SK-N-SH (cell line): Measurements from ENCODE around the gene ZC3HAV1L. TPM values are rescaled to one million over a fixed set of nuclear protein-coding genes. Genes with fewer than 3 reads are reported as not detected.
A peak's percentile ranks its signal among the peaks of the same experiment; 100 is the strongest.

Experiments used
- CTCF ChIA-PET: fragments of 300-600, 350-600 bp; formaldehyde crosslinking; extraction: SDS; loops from one replicate; lab custom pipeline; 2021; lab: Yijun Ruan, JAX
- POLR2A ChIA-PET: fragments of 350-600 bp; sonication (Branson Sonifier 250); formaldehyde crosslinking; extraction: SDS; loops from one replicate; lab custom pipeline; 2020; ENCODE audit warnings: antibody characterized with exemption, inconsistent platforms; lab: Yijun Ruan, JAX
- DNase-seq: peaks from one replicate; pipeline ENCODE4 v3.0.0; 2012
- H2AFZ ChIP-seq: fragments of 200-600 bp; sonication (generic); 2 replicates; pipeline ENCODE4 v1.8.1; 2016; ENCODE audit warnings: antibody characterized with exemption, mild to moderate bottlenecking, low read depth
- H3F3A ChIP-seq: fragments of 200-600 bp; sonication (generic); replicated peaks from 2 replicates; pipeline ENCODE3; 2016; ENCODE audit warnings: antibody characterized with exemption, mild to moderate bottlenecking; ENCODE audit not compliant: insufficient read depth
- H3K27ac ChIP-seq, 2 experiments: fragments of 200-500 bp in 1 of 2; fragments of 200-600 bp in 1 of 2; sonication (Bioruptor generic) in 1 of 2; sonication (generic), shearing (Covaris generic) in 1 of 2; 2 replicates each; pipeline versions ENCODE4 v1.5.1 to v1.6.1; 2014 to 2016; ENCODE audit warnings: low read depth in 2 of 2, inconsistent platforms in 1 of 2, low read length in 1 of 2, mild to moderate bottlenecking in 1 of 2, mixed read lengths in 1 of 2
- H3K27me3 ChIP-seq: fragments of 200-600 bp; sonication (generic), shearing (Covaris generic); 2 replicates; pipeline ENCODE4 v1.6.1; 2016; ENCODE audit warnings: mixed run types; ENCODE audit not compliant: insufficient read depth
- H3K36me3 ChIP-seq, 2 experiments: fragments of 200-500 bp in 1 of 2; fragments of 200-600 bp in 1 of 2; sonication (Bioruptor generic) in 1 of 2; sonication (generic) in 1 of 2; replicated peaks in 1 of 2; 2 replicates each; pipeline versions ENCODE3 to v1.5.1; 2014 to 2016; ENCODE audit warnings: low read length in 1 of 2, mild to moderate bottlenecking in 1 of 2; ENCODE audit not compliant: insufficient read depth in 2 of 2, control insufficient read depth in 1 of 2
- H3K4me1 ChIP-seq, 2 experiments: fragments of 200-500 bp in 1 of 2; fragments of 200-600 bp in 1 of 2; sonication (Bioruptor generic) in 1 of 2; sonication (generic), shearing (Covaris generic) in 1 of 2; 2 replicates each; pipeline versions ENCODE4 v1.5.1 to v1.6.1; 2014 to 2016; ENCODE audit warnings: low read depth in 1 of 2, low read length in 1 of 2, mixed run types in 1 of 2; ENCODE audit not compliant: insufficient read depth in 2 of 2, control insufficient read depth in 1 of 2
- H3K4me2 ChIP-seq: fragments of 200-600 bp; sonication (generic), shearing (Covaris generic); 2 replicates; pipeline ENCODE4 v1.6.1; 2017; ENCODE audit warnings: mixed run types
- H3K4me3 ChIP-seq, 2 experiments: fragments of 200-500 bp in 1 of 2; fragments of 200-600 bp in 1 of 2; sonication (Bioruptor generic) in 1 of 2; sonication (generic), shearing (Covaris generic) in 1 of 2; 2 replicates each; pipeline versions ENCODE4 v1.5.1 to v1.8.1; 2014 to 2016; ENCODE audit warnings: low read depth in 2 of 2, inconsistent platforms in 1 of 2, low read length in 1 of 2, mild to moderate bottlenecking in 1 of 2, mixed read lengths in 1 of 2, moderate library complexity in 1 of 2
- H3K79me2 ChIP-seq: fragments of 200-600 bp; sonication (generic); 2 replicates; pipeline ENCODE4 v1.8.1; 2017; ENCODE audit warnings: mild to moderate bottlenecking; ENCODE audit not compliant: insufficient read depth
- H3K9ac ChIP-seq: fragments of 200-600 bp; sonication (generic); 2 replicates; pipeline ENCODE4 v1.6.1; 2017; ENCODE audit warnings: mixed run types
- H3K9me2 ChIP-seq: fragments of 200-600 bp; sonication (generic); 2 replicates; pipeline ENCODE4 v1.6.1; 2017; ENCODE audit warnings: mixed run types
- H3K9me3 ChIP-seq: fragments of 200-600 bp; sonication (generic); 2 replicates; pipeline ENCODE4 v1.6.1; 2017; ENCODE audit warnings: mixed run types, mild to moderate bottlenecking, moderate library complexity
- H4K20me1 ChIP-seq: fragments of 200-600 bp; sonication (generic); 2 replicates; pipeline ENCODE4 v1.6.1; 2017; ENCODE audit warnings: mild to moderate bottlenecking, mixed run types; ENCODE audit not compliant: insufficient read depth
- ELF1 ChIP-seq: IDR thresholded peaks from 2 replicates; pipeline ENCODE4 v1.4.0; 2012
- EP300 ChIP-seq, 2 experiments: IDR thresholded peaks; 2 replicates each; pipeline versions ENCODE4 v1.4.0 to v1.6.1; 2012; ENCODE audit warnings: borderline replicate concordance in 1 of 2, low read depth in 1 of 2, low read length in 1 of 2
- EZH2phosphoT487 ChIP-seq: fragments of 200-600 bp; sonication (generic); IDR thresholded peaks from 2 replicates; pipeline ENCODE4 v1.6.1; 2017; ENCODE audit warnings: low read depth, mixed run types, mild to moderate bottlenecking, antibody characterized with exemption, moderate library complexity, borderline replicate concordance
- FOSL2 ChIP-seq: IDR thresholded peaks from 2 replicates; pipeline ENCODE4 v1.4.0; 2012; ENCODE audit warnings: low read depth, mild to moderate bottlenecking, moderate library complexity, borderline replicate concordance
- FOXM1 ChIP-seq: IDR thresholded peaks from 2 replicates; pipeline ENCODE4 v1.4.0; 2012; ENCODE audit warnings: low read depth, mild to moderate bottlenecking
- GABPA ChIP-seq: IDR thresholded peaks from 2 replicates; pipeline ENCODE4 v1.4.0; 2012; ENCODE audit warnings: low read depth, mild to moderate bottlenecking
- JUND ChIP-seq: IDR thresholded peaks from 2 replicates; pipeline ENCODE4 v1.4.0; 2012
- MEF2A ChIP-seq: IDR thresholded peaks from 2 replicates; pipeline ENCODE4 v1.4.0; 2012; ENCODE audit warnings: low read depth, borderline replicate concordance
- NFIC ChIP-seq: IDR thresholded peaks from 2 replicates; pipeline ENCODE4 v1.4.0; 2012; ENCODE audit warnings: borderline replicate concordance
- NRF1 ChIP-seq: IDR thresholded peaks from 2 replicates; pipeline ENCODE4 v1.6.1; 2012; ENCODE audit warnings: low read depth, mild to moderate bottlenecking, low read length
- POLR2AphosphoS5 ChIP-seq: IDR thresholded peaks from 2 replicates; pipeline ENCODE4 v1.6.1; 2012; ENCODE audit warnings: low read depth, low read length
- RAD21 ChIP-seq: IDR thresholded peaks from 2 replicates; pipeline ENCODE4 v1.6.1; 2012; ENCODE audit warnings: mild to moderate bottlenecking, low read length
- RXRA ChIP-seq: IDR thresholded peaks from 2 replicates; pipeline ENCODE4 v1.4.0; 2012; ENCODE audit warnings: low read depth, mild to moderate bottlenecking, borderline replicate concordance
- SMC3 ChIP-seq: IDR thresholded peaks from 2 replicates; pipeline ENCODE4 v1.6.1; 2012; ENCODE audit warnings: low read depth, low read length, improper control_type of control experiment
- TAF1 ChIP-seq: IDR thresholded peaks from 2 replicates; pipeline ENCODE4 v1.6.1; 2012; ENCODE audit warnings: low read depth, mild to moderate bottlenecking, low read length, moderate library complexity, borderline replicate concordance
- TCF12 ChIP-seq: IDR thresholded peaks from 2 replicates; pipeline ENCODE4 v1.4.0; 2012
- TEAD4 ChIP-seq: IDR thresholded peaks from 2 replicates; pipeline ENCODE4 v1.4.0; 2012; ENCODE audit warnings: mild to moderate bottlenecking, borderline replicate concordance; ENCODE audit not compliant: insufficient read depth
- YY1 ChIP-seq: IDR thresholded peaks from 2 replicates; pipeline ENCODE4 v1.4.0; 2012; ENCODE audit warnings: low read depth, mild to moderate bottlenecking
- WGBS: methylation state at CpG from one replicate; pipeline ENCODE4 v1.1.6; 2017; ENCODE audit warnings: low lambda C conversion rate; 5-methylcytosine and 5-hydroxymethylcytosine counted together
- polyA plus RNA-seq, 3 experiments: library from polyadenylated mRNA; depleted of rRNA; stranded (reverse); fragments of >200 nt; gene quantifications; 2 replicates each; pipeline ENCODE4 v1.2.3, GENCODE V29; 2012
- TF ChIP-seq, protein P1 (sequence below): fragments of 150-350 bp; IDR thresholded peaks from 2 replicates; pipeline ENCODE4 v1.6.1; 2016; ENCODE audit warnings: mild to moderate bottlenecking, low read depth, low read length
- TF ChIP-seq, protein P2 (sequence below): fragments of 150-350 bp; IDR thresholded peaks from 2 replicates; pipeline ENCODE4 v1.6.1; 2017; ENCODE audit warnings: antibody characterized with exemption, low read length, low read depth, borderline replicate concordance
- TF ChIP-seq, protein P3 (sequence below): IDR thresholded peaks from 2 replicates; pipeline ENCODE4 v1.4.0; 2012; ENCODE audit warnings: low read depth
- TF ChIP-seq, protein P4 (sequence below): IDR thresholded peaks from 2 replicates; pipeline ENCODE4 v1.6.1; 2012; ENCODE audit warnings: mild to moderate bottlenecking, low read depth, low read length, moderate library complexity
- TF ChIP-seq, protein P5 (sequence below): IDR thresholded peaks from 2 replicates; pipeline ENCODE4 v1.4.0; 2012; ENCODE audit warnings: low read depth, borderline replicate concordance
- TF ChIP-seq, protein P6 (sequence below): fragments of 200-600 bp; sonication (generic); IDR thresholded peaks from 2 replicates; pipeline ENCODE4 v1.6.1; 2017; ENCODE audit warnings: antibody characterized with exemption, mild to moderate bottlenecking, moderate library complexity

Gene ZC3HAV1L
- polyA plus RNA-seq, 1 of the 3 experiments (the other 2 are of a cell fraction), result 9.7 TPM

DNA sequence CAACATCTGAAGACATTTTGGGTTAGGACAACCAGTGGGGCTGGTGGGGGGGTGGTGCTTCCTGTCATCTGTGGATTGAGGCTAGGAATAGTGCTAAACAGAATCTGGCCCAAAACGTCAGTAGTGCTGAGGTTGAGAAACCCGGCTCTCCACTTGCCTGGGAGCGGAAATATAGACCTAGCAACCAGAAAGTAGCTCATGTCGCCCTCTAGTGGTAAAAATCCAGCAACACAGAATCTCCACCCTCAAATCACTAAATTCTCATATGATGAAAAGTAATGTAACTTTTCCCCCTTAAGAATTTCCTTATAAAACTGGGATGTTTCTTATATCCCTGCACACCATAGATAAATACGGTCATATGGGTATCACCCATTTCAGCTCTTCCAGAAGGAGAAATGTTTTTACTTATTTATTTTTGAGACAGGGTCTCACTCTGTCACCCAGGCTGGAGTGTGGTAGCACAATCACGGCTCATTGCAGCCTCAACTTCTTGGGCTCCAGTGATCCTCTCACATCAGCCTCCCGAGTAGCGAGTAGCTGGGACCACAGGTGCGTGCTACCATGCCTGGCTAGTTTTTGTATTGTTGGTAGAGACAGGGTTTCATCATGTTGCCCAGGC, 39.3 kb upstream of the ZC3HAV1L start:
- no peaks in the 10 kb centered on the region for H3K79me2 ChIP-seq
- WGBS, result 17% methylated on average over 9 of the region's 9 CpGs
- TF ChIP-seq JUND, result no peak
- no peak for TF ChIP-seq TAF1
- TF ChIP-seq ELF1, result no peak; the same call in 1 of the 2 replicates
- peak; percentile 83 for TF ChIP-seq SMC3
- TF ChIP-seq POLR2AphosphoS5, result no peak
- TF ChIP-seq, protein P1, sequence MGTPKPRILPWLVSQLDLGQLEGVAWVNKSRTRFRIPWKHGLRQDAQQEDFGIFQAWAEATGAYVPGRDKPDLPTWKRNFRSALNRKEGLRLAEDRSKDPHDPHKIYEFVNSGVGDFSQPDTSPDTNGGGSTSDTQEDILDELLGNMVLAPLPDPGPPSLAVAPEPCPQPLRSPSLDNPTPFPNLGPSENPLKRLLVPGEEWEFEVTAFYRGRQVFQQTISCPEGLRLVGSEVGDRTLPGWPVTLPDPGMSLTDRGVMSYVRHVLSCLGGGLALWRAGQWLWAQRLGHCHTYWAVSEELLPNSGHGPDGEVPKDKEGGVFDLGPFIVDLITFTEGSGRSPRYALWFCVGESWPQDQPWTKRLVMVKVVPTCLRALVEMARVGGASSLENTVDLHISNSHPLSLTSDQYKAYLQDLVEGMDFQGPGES, result no peak
- no peak for TF ChIP-seq GABPA
- no peak for TF ChIP-seq FOSL2
- no peak for TF ChIP-seq MEF2A
- no peak for TF ChIP-seq EZH2phosphoT487
- peak; percentile 97 for TF ChIP-seq RAD21
- TF ChIP-seq YY1, result no peak
- no peak for TF ChIP-seq NFIC
- TF ChIP-seq, protein P2, sequence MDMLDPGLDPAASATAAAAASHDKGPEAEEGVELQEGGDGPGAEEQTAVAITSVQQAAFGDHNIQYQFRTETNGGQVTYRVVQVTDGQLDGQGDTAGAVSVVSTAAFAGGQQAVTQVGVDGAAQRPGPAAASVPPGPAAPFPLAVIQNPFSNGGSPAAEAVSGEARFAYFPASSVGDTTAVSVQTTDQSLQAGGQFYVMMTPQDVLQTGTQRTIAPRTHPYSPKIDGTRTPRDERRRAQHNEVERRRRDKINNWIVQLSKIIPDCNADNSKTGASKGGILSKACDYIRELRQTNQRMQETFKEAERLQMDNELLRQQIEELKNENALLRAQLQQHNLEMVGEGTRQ, result no peak; the same call in 1 of the 2 replicates
- no peak for TF ChIP-seq TCF12
- TF ChIP-seq FOXM1, result no peak
- TF ChIP-seq NRF1, result no peak
- TF ChIP-seq, protein P3, sequence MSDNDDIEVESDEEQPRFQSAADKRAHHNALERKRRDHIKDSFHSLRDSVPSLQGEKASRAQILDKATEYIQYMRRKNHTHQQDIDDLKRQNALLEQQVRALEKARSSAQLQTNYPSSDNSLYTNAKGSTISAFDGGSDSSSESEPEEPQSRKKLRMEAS, result no peak
- TF ChIP-seq, protein P4, sequence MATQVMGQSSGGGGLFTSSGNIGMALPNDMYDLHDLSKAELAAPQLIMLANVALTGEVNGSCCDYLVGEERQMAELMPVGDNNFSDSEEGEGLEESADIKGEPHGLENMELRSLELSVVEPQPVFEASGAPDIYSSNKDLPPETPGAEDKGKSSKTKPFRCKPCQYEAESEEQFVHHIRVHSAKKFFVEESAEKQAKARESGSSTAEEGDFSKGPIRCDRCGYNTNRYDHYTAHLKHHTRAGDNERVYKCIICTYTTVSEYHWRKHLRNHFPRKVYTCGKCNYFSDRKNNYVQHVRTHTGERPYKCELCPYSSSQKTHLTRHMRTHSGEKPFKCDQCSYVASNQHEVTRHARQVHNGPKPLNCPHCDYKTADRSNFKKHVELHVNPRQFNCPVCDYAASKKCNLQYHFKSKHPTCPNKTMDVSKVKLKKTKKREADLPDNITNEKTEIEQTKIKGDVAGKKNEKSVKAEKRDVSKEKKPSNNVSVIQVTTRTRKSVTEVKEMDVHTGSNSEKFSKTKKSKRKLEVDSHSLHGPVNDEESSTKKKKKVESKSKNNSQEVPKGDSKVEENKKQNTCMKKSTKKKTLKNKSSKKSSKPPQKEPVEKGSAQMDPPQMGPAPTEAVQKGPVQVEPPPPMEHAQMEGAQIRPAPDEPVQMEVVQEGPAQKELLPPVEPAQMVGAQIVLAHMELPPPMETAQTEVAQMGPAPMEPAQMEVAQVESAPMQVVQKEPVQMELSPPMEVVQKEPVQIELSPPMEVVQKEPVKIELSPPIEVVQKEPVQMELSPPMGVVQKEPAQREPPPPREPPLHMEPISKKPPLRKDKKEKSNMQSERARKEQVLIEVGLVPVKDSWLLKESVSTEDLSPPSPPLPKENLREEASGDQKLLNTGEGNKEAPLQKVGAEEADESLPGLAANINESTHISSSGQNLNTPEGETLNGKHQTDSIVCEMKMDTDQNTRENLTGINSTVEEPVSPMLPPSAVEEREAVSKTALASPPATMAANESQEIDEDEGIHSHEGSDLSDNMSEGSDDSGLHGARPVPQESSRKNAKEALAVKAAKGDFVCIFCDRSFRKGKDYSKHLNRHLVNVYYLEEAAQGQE, result no peak
- no peak for TF ChIP-seq RXRA
- TF ChIP-seq, protein P5, sequence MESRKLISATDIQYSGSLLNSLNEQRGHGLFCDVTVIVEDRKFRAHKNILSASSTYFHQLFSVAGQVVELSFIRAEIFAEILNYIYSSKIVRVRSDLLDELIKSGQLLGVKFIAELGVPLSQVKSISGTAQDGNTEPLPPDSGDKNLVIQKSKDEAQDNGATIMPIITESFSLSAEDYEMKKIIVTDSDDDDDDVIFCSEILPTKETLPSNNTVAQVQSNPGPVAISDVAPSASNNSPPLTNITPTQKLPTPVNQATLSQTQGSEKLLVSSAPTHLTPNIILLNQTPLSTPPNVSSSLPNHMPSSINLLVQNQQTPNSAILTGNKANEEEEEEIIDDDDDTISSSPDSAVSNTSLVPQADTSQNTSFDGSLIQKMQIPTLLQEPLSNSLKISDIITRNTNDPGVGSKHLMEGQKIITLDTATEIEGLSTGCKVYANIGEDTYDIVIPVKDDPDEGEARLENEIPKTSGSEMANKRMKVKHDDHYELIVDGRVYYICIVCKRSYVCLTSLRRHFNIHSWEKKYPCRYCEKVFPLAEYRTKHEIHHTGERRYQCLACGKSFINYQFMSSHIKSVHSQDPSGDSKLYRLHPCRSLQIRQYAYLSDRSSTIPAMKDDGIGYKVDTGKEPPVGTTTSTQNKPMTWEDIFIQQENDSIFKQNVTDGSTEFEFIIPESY, result no peak
- TF ChIP-seq, protein P6, sequence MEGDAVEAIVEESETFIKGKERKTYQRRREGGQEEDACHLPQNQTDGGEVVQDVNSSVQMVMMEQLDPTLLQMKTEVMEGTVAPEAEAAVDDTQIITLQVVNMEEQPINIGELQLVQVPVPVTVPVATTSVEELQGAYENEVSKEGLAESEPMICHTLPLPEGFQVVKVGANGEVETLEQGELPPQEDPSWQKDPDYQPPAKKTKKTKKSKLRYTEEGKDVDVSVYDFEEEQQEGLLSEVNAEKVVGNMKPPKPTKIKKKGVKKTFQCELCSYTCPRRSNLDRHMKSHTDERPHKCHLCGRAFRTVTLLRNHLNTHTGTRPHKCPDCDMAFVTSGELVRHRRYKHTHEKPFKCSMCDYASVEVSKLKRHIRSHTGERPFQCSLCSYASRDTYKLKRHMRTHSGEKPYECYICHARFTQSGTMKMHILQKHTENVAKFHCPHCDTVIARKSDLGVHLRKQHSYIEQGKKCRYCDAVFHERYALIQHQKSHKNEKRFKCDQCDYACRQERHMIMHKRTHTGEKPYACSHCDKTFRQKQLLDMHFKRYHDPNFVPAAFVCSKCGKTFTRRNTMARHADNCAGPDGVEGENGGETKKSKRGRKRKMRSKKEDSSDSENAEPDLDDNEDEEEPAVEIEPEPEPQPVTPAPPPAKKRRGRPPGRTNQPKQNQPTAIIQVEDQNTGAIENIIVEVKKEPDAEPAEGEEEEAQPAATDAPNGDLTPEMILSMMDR, result peak; percentile 99
- TF ChIP-seq TEAD4, result peak; percentile 76
- no peak for TF ChIP-seq EP300 (IDR thresholded peaks at IDR 0.05; ENCODE audit: borderline replicate concordance in 1 of 2, low read depth in 1 of 2, low read length in 1 of 2)

More for the DNA sequence above, 39.3 kb upstream of the ZC3HAV1L start:
- H3K27ac ChIP-seq, result peak overlapping the region; percentile 23 to 52; a peak in 2 of 4 replicates
- H2AFZ ChIP-seq, result 0 out of 2 replicates have a peak overlapping the region, but pooled peaks have one; percentile 71
- DNase-seq, result peak; percentile 84
- H3F3A ChIP-seq, result peaks cover 9% of the 10 kb centered on the region
- H3K9me2 ChIP-seq, result no peaks in the 10 kb centered on the region
- no peaks in the 10 kb centered on the region for H3K27me3 ChIP-seq
- ChIA-PET POLR2A (interaction anchor here (0.6 kb wide), 1 partner anchor 21 kb away, joined by 3 read pairs; no protein-coding TSS in a partner anchor), CTCF (interaction anchor here (0.6 to 4.5 kb wide), 68 partner anchors 11 to 1071 kb away, joined by 3 to 140 read pairs (median 5); partner anchors contain the start of gene ZC3HAV1L)
- peaks cover 0 to 3% of the 10 kb centered on the region in 2 experiments; a peak in 2 of 4 replicates for H3K4me1 ChIP-seq
- H3K4me2 ChIP-seq, result peak overlapping the region; percentile 35; the same call in 1 of the 2 replicates
- no peak overlapping the region for H3K9ac ChIP-seq
- H3K4me3 ChIP-seq, result peak overlapping the region in 1 of 2 experiments; percentile 2; a peak in 1 of 4 replicates
- no peaks in the 10 kb centered on the region for H3K9me3 ChIP-seq
- peaks cover 37 to 44% of the 10 kb centered on the region in 2 experiments for H3K36me3 ChIP-seq
- H4K20me1 ChIP-seq, result no peaks in the 10 kb centered on the region
